GM23248 (cell line): Measurements from ENCODE around the gene FADS3.

ENCODE experiments used
- EZH2 ChIP-seq: fragments of 200-600 bp; sonication (generic); IDR thresholded peaks from 2 replicates; pipeline ENCODE4 v1.6.1; 2018; ENCODE audit warnings: antibody characterized with exemption, mild to moderate bottlenecking; ENCODE audit not compliant: insufficient read depth, poor library complexity, severe bottlenecking
- EZH2phosphoT487 ChIP-seq: fragments of 200-600 bp; sonication (generic); IDR thresholded peaks from 2 replicates; pipeline ENCODE4 v1.6.1; 2018; ENCODE audit warnings: antibody characterized with exemption, moderate library complexity, mild to moderate bottlenecking, low read depth; ENCODE audit not compliant: insufficient read depth

- TF ChIP-seq EZH2, result no peak
- TF ChIP-seq EZH2phosphoT487, result no peak
These were observed 16.5 kb downstream of the FADS3 start for GRCh38 chr11:61874853-61875252.
